Measurements from ENCODE around the gene SLC1A6.

- TF ChIP-seq CTCF (IDR thresholded peaks at IDR 0.05; ENCODE audit: low read depth, low read length, poor library complexity, severe bottlenecking): no peak
- no peak for TF ChIP-seq EZH2phosphoT487 (IDR thresholded peaks at IDR 0.05; ENCODE audit: borderline replicate concordance, low read length)
These were observed 41.8 kb upstream of the SLC1A6 start for GRCh38 chr19:15021286-15022007.
